B cell (primary cell): Measurements from ENCODE around the gene TTLL6. TPM values are rescaled to one million over a fixed set of nuclear protein-coding genes. Genes with fewer than 3 reads are reported as not detected.

Experiments
- ATAC-seq: fragments of 200-7000 bp; cut with Tn5 transposase; one replicate; pipeline ENCODE4 v1.10.0; 2021; ENCODE audit warnings: low read depth, mild to moderate bottlenecking, moderate number of reproducible peaks, moderate library complexity
- CTCF ChIA-PET: fragments of 350-600 bp; sonication (Branson Sonifier 250); formaldehyde crosslinking; loops from one replicate; lab custom pipeline; 2021; ENCODE audit warnings: antibody characterized with exemption, inconsistent platforms; lab: Charles Lee
- POLR2A ChIA-PET: fragments of 350-600 bp; sonication (Branson Sonifier 250); formaldehyde crosslinking; loops from one replicate; lab custom pipeline; 2021; ENCODE audit warnings: antibody characterized with exemption; lab: Charles Lee
- DNase-seq: peaks from one replicate; pipeline ENCODE4 v3.0.0; 2013
- H2AFZ ChIP-seq: 2 replicates; pipeline ENCODE4 v1.6.1; 2012; ENCODE audit warnings: mild to moderate bottlenecking, low read depth, low read length; ENCODE audit not compliant: insufficient read depth, poor library complexity, severe bottlenecking
- H3K27ac ChIP-seq, 2 donors: 1 replicate in 1 of 2; 2 replicates in 1 of 2; pipeline ENCODE4 v1.5.1; 2012 to 2013; ENCODE audit warnings: low read length in 2 of 2, mild to moderate bottlenecking in 2 of 2, moderate library complexity in 1 of 2
- H3K27me3 ChIP-seq, 4 experiments: fragments of 200-600 bp in 1 of 4; sonication (generic) in 1 of 4; replicated peaks in 1 of 4; 1 replicate in 2 of 4; 2 replicates in 2 of 4; pipeline versions ENCODE4 v1.6.1 to v1.7.0; 2013 to 2016; ENCODE audit warnings: low read length in 3 of 4, mild to moderate bottlenecking in 2 of 4, mixed read lengths in 1 of 4, moderate library complexity in 1 of 4; ENCODE audit not compliant: insufficient read depth in 4 of 4, control insufficient read depth in 3 of 4; ENCODE audit errors: control extremely low read depth in 1 of 4
- H3K36me3 ChIP-seq, 2 experiments: replicated peaks in 1 of 2; 1 replicate in 1 of 2; 2 replicates in 1 of 2; pipeline versions ENCODE4 v1.6.1 to v1.7.1; 2013; ENCODE audit warnings: low read length in 1 of 2; ENCODE audit not compliant: insufficient read depth in 2 of 2, control insufficient read depth in 1 of 2; ENCODE audit errors: control extremely low read depth in 1 of 2, extremely low read depth in 1 of 2
- H3K4me1 ChIP-seq, 2 donors: fragments of 200-600 bp in 1 of 2; sonication (generic) in 1 of 2; 1 replicate in 1 of 2; 2 replicates in 1 of 2; pipeline versions ENCODE4 v1.5.1 to v1.6.1; 2013 to 2017; ENCODE audit warnings: low read length in 2 of 2; ENCODE audit not compliant: control insufficient read depth in 2 of 2, insufficient read depth in 2 of 2
- H3K4me2 ChIP-seq: replicated peaks from 2 replicates; pipeline ENCODE3; 2012; ENCODE audit warnings: mild to moderate bottlenecking, low read depth, low read length; ENCODE audit not compliant: poor library complexity, severe bottlenecking
- H3K4me3 ChIP-seq, 5 experiments: fragments of 200-600 bp in 1 of 5; sonication (generic) in 1 of 5; 1 replicate in 3 of 5; 2 replicates in 2 of 5; pipeline versions ENCODE4 v1.5.1 to v1.7.0; 2011 to 2016; ENCODE audit warnings: low read length in 4 of 5, mild to moderate bottlenecking in 4 of 5, low read depth in 2 of 5, control low read depth in 1 of 5, moderate library complexity in 1 of 5; ENCODE audit not compliant: insufficient read depth in 1 of 5; ENCODE audit errors: control extremely low read depth in 1 of 5, extremely low read depth in 1 of 5
- H3K79me2 ChIP-seq: fragments of 200-600 bp; sonication (generic); one replicate; pipeline ENCODE4 v1.6.0; 2016; ENCODE audit warnings: low read length; ENCODE audit not compliant: control insufficient read depth, insufficient read depth
- H3K9ac ChIP-seq: fragments of 200-600 bp; sonication (generic); 2 replicates; pipeline ENCODE4 v1.6.1; 2017; ENCODE audit warnings: mild to moderate bottlenecking, low read length, moderate library complexity
- H3K9me3 ChIP-seq, 3 donors: one replicate each; pipeline versions ENCODE4 v1.6.1 to v1.7.1; 2013; ENCODE audit warnings: low read length in 2 of 3; ENCODE audit not compliant: control insufficient read depth in 2 of 3, insufficient read depth in 1 of 3; ENCODE audit errors: control extremely low read depth in 1 of 3
- H4K20me1 ChIP-seq: 2 replicates; pipeline ENCODE4 v1.6.0; 2012; ENCODE audit warnings: mild to moderate bottlenecking, low read length; ENCODE audit not compliant: insufficient read depth, control insufficient read depth, poor library complexity, severe bottlenecking
- H3K27ac Mint-ChIP-seq: one replicate; pipeline ENCODE4 v1.8.0; 2021; ENCODE audit warnings: mixed read lengths
- H3K27me3 Mint-ChIP-seq: one replicate; pipeline ENCODE4 v1.8.0; 2021; ENCODE audit warnings: mixed read lengths
- H3K4me1 Mint-ChIP-seq: one replicate; pipeline ENCODE4 v1.8.0; 2021; ENCODE audit warnings: mixed read lengths
- H3K4me3 Mint-ChIP-seq: one replicate; pipeline ENCODE4 v1.8.0; 2021; ENCODE audit warnings: mixed read lengths
- H3K9me3 Mint-ChIP-seq: one replicate; pipeline ENCODE4 v1.8.0; 2022; ENCODE audit warnings: mixed read lengths; ENCODE audit not compliant: insufficient read depth
- EZH2 ChIP-seq: IDR thresholded peaks from 2 replicates; pipeline ENCODE4 v1.6.1; 2012; ENCODE audit warnings: borderline replicate concordance, low read depth, mild to moderate bottlenecking, moderate library complexity, low read length; ENCODE audit not compliant: insufficient read depth, poor library complexity, severe bottlenecking
- WGBS: methylation state at CpG from one replicate; pipeline ENCODE4 v1.1.5; 2013; ENCODE audit warnings: missing lambda C conversion rate; ENCODE audit not compliant: insufficient coverage; 5-methylcytosine and 5-hydroxymethylcytosine counted together
- intact Hi-C: fragments of 100-400 bp; cut with micrococcal nuclease; formaldehyde crosslinking; loops from one replicate; pipeline ENCODE4 v1.10.0; 2022
- polyA plus RNA-seq: library from polyadenylated mRNA; depleted of rRNA; stranded (reverse); fragments of >200 nt; gene quantifications from 2 replicates; pipeline ENCODE4 v1.2.3, GENCODE V29; 2012
- total RNA-seq, 2 donors: library from RNA; stranded (reverse); fragments of 120-200 nt in 1 of 2; gene quantifications; 1 replicate in 1 of 2; 2 replicates in 1 of 2; pipeline versions ENCODE4 v1.2.3 to v1.2.4, GENCODE V29; 2013 to 2022
- TF ChIP-seq, protein P1 (sequence below): fragments of 200-600 bp; IDR thresholded peaks from one replicate; pipeline ENCODE4 v1.8.0; 2022; ENCODE audit warnings: antibody characterized with exemption, mild to moderate bottlenecking

TTLL6 gene
- total and polyA plus RNA-seq, 2 donors (not counting 1 experiment from before 2014, with no cell fraction given), result not detected

DNA sequence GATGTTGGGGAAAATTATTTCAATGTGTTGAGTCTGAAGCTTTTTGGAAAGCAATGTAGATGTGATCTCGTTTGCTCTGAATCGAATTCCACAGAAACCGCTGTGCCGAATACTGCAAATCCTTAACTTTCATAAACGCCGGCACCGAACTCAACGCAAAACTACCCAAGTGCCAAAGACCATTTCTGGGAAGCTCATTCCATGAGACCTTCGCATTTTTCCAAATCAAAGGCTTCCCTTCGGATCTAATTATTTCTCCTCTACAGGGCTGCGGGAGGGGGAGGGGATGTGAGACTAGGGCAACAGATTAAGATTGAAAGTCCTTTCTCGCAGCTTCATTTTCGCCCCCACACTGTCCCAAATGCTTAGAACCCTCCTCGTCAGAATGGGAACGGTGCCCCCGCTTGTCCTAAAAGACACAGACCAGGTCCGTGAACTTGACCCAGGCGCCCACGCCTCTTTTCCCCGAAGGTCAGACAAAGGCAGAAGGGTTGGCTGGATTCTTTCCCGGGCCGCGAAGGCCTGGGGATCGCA is 98.7 kb downstream of the TTLL6 start:
- Histone ChIP-seq H3K36me3 (no peaks in the 10 kb centered on the region), H2AFZ (no peak overlapping the region), H3K9ac (no peak overlapping the region), H3K4me2 (peak overlapping the region; percentile 57), H3K79me2 (no peaks in the 10 kb centered on the region), H4K20me1 (no peaks in the 10 kb centered on the region), H3K27me3 (peaks cover 0 to 78% (median 68%) of the 10 kb centered on the region in 4 experiments), H3K4me3 (no peak overlapping the region), H3K27ac (no peak overlapping the region), H3K9me3 (peaks cover 0 to 54% (median 10%) of the 10 kb centered on the region in 3 donors), H3K4me1 (peaks cover 23 to 34% of the 10 kb centered on the region in 2 donors)
- ATAC-seq (no peak), DNase-seq (no peak)
- Mint-ChIP-seq H3K9me3 (no peaks in the 10 kb centered on the region), H3K4me1 (peaks cover 19% of the 10 kb centered on the region), H3K4me3 (peak overlapping the region; percentile 13), H3K27me3 (peaks cover 65% of the 10 kb centered on the region), H3K27ac (peak overlapping the region; percentile 46)
- TF ChIP-seq EZH2, result peak; percentile 18
- TF ChIP-seq, protein P1, sequence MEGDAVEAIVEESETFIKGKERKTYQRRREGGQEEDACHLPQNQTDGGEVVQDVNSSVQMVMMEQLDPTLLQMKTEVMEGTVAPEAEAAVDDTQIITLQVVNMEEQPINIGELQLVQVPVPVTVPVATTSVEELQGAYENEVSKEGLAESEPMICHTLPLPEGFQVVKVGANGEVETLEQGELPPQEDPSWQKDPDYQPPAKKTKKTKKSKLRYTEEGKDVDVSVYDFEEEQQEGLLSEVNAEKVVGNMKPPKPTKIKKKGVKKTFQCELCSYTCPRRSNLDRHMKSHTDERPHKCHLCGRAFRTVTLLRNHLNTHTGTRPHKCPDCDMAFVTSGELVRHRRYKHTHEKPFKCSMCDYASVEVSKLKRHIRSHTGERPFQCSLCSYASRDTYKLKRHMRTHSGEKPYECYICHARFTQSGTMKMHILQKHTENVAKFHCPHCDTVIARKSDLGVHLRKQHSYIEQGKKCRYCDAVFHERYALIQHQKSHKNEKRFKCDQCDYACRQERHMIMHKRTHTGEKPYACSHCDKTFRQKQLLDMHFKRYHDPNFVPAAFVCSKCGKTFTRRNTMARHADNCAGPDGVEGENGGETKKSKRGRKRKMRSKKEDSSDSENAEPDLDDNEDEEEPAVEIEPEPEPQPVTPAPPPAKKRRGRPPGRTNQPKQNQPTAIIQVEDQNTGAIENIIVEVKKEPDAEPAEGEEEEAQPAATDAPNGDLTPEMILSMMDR, result no peak
- intact Hi-C loops, result no loop called here
- POLR2A ChIA-PET, result interaction anchor here (0.6 kb wide), 1 partner anchor 14 kb away, joined by 3 read pairs; no protein-coding TSS in a partner anchor
- WGBS, result 17% methylated on average over 17 of the region's 24 CpGs
- CTCF ChIA-PET, result interaction anchor here (0.7 to 2.0 kb wide), 8 partner anchors 11 to 131 kb away, joined by 3 to 9 read pairs (median 3); partner anchors contain the start of gene HOXB13
